GM10847 (cell line): ENCODE data around the gene PPP3CB.

Experiments used
- POLR2A ChIP-seq: IDR thresholded peaks from 2 replicates; pipeline ENCODE4 v1.6.1; 2011; ENCODE audit not compliant: insufficient read length; ENCODE audit errors: extremely low read depth

Gene PPP3CB

GRCh38 chr10:73495884-73496674 lies at the start of gene PPP3CB:
TSS of gene PPP3CB (minus strand) at chr10:73496024. CDS start at chr10:73495889, 135 bp downstream.
- TF ChIP-seq POLR2A = no peak

GRCh38 chr10:73545357-73545756 lies 49.5 kb upstream of the PPP3CB start:
- TF ChIP-seq POLR2A = no peak

- TF ChIP-seq POLR2A = no peak
These were observed 41.9 kb upstream of the PPP3CB start for GRCh38 chr10:73537709-73538108.

GRCh38 chr10:73537288-73537687 lies 41.5 kb upstream of the PPP3CB start:
- no peak for TF ChIP-seq POLR2A

GRCh38 chr10:73534857-73535256 lies 39.0 kb upstream of the PPP3CB start:
- TF ChIP-seq POLR2A = no peak

GRCh38 chr10:73529089-73529832 lies 33.4 kb upstream of the PPP3CB start:
- no peak for TF ChIP-seq POLR2A

- no peak for TF ChIP-seq POLR2A
These were observed 26.4 kb upstream of the PPP3CB start for GRCh38 chr10:73522263-73522662.

GRCh38 chr10:73519336-73519735 lies 23.5 kb upstream of the PPP3CB start:
- TF ChIP-seq POLR2A = no peak

GRCh38 chr10:73517166-73517888 lies 21.5 kb upstream of the PPP3CB start:
- TF ChIP-seq POLR2A = no peak

- no peak for TF ChIP-seq POLR2A
These were observed 16.5 kb upstream of the PPP3CB start for GRCh38 chr10:73512207-73512743.

- no peak for TF ChIP-seq POLR2A
These were observed 13.9 kb upstream of the PPP3CB start for GRCh38 chr10:73509695-73510094.

- TF ChIP-seq POLR2A = no peak
These were observed 10.7 kb upstream of the PPP3CB start for GRCh38 chr10:73506491-73506890.

GRCh38 chr10:73506074-73506473 lies 10.2 kb upstream of the PPP3CB start:
- no peak for TF ChIP-seq POLR2A

GRCh38 chr10:73503037-73503436 lies 7.2 kb upstream of the PPP3CB start:
- no peak for TF ChIP-seq POLR2A

GRCh38 chr10:73501651-73502050 lies 5.8 kb upstream of the PPP3CB start:
- no peak for TF ChIP-seq POLR2A

GRCh38 chr10:73497623-73498022 lies 1.8 kb upstream of the PPP3CB start:
- TF ChIP-seq POLR2A = no peak

GRCh38 chr10:73495226-73495883 lies 469 bp downstream of the PPP3CB start:
- peak; percentile 80 for TF ChIP-seq POLR2A
